OCI-LY7 (cell line): ENCODE data around the gene HYOU1. TPM values are rescaled to one million over a fixed set of nuclear protein-coding genes. Genes with fewer than 3 reads are reported as not detected.

ENCODE experiments used
- BruUV-seq: library from RNA; stranded (reverse); fragments of 400-500 nt; replicated peaks from 2 replicates; lab custom pipeline; 2021; lab: Mats Ljungman, UMichigan
- CTCF ChIA-PET: fragments of 300-600 bp; sonication (Branson Sonifier 250); formaldehyde crosslinking; loops from one replicate; lab custom pipeline; 2022; ENCODE audit warnings: antibody characterized with exemption; ENCODE audit not compliant: unreplicated experiment; lab: Charles Lee
- POLR2A ChIA-PET: fragments of 300-600 bp; sonication (Branson Sonifier 250); formaldehyde crosslinking; loops from one replicate; lab custom pipeline; 2022; ENCODE audit warnings: antibody characterized with exemption; lab: Charles Lee
- DNase-seq: peaks from one replicate; pipeline ENCODE4 v3.0.0-alpha.2; 2015; ENCODE audit warnings: low spot score
- H2AFZ ChIP-seq: fragments of 200-600 bp; sonication (generic), shearing (Covaris generic); 2 replicates; pipeline ENCODE4 v1.6.1; 2014; ENCODE audit warnings: mild to moderate bottlenecking, antibody characterized with exemption, low read length, moderate library complexity
- H3K27ac ChIP-seq: fragments of 200-600 bp; sonication (generic); 2 replicates; pipeline ENCODE4 v1.5.1; 2014; ENCODE audit warnings: mixed run types, low read depth, mild to moderate bottlenecking, moderate library complexity, low read length, inconsistent platforms; ENCODE audit not compliant: poor library complexity, severe bottlenecking
- H3K36me3 ChIP-seq: fragments of 200-600 bp; sonication (generic); 2 replicates; pipeline ENCODE4 v1.6.1; 2014; ENCODE audit warnings: mild to moderate bottlenecking, antibody characterized with exemption, low read length, moderate library complexity, mixed read lengths; ENCODE audit not compliant: insufficient read depth
- H3K4me1 ChIP-seq: fragments of 200-600 bp; sonication (generic); 2 replicates; pipeline ENCODE4 v1.5.1; 2014; ENCODE audit warnings: mild to moderate bottlenecking, low read length; ENCODE audit not compliant: insufficient read depth, poor library complexity, severe bottlenecking
- H3K4me2 ChIP-seq: fragments of 200-600 bp; sonication (generic); 2 replicates; pipeline ENCODE4 v1.6.1; 2014; ENCODE audit warnings: mild to moderate bottlenecking, low read length
- H3K4me3 ChIP-seq: fragments of 200-600 bp; sonication (generic); 2 replicates; pipeline ENCODE4 v1.5.1; 2014; ENCODE audit warnings: mild to moderate bottlenecking, low read depth, low read length; ENCODE audit not compliant: poor library complexity, severe bottlenecking
- H3K79me2 ChIP-seq: fragments of 200-600 bp; sonication (generic); 2 replicates; pipeline ENCODE4 v1.6.1; 2016; ENCODE audit warnings: low read depth, mild to moderate bottlenecking, low read length, moderate library complexity, mixed read lengths; ENCODE audit not compliant: insufficient read depth
- H3K9me2 ChIP-seq: fragments of 200-600 bp; sonication (generic); 2 replicates; pipeline ENCODE4 v1.6.1; 2016; ENCODE audit warnings: mild to moderate bottlenecking, low read length, mixed read lengths; ENCODE audit not compliant: insufficient read depth
- H3K9me3 ChIP-seq: fragments of 200-600 bp; sonication (generic); 2 replicates; pipeline ENCODE4 v1.6.1; 2014; ENCODE audit warnings: mild to moderate bottlenecking, mixed run types, low read length, mixed read lengths
- H4K20me1 ChIP-seq: fragments of 200-600 bp; sonication (generic); 2 replicates; pipeline ENCODE4 v1.6.1; 2014; ENCODE audit warnings: mild to moderate bottlenecking, antibody characterized with exemption, low read length, moderate library complexity, mixed read lengths; ENCODE audit not compliant: insufficient read depth
- EZH2phosphoT487 ChIP-seq: fragments of 200-600 bp; sonication (generic); IDR thresholded peaks from 2 replicates; pipeline ENCODE4 v1.6.1; 2018; ENCODE audit warnings: low read depth, borderline replicate concordance, mild to moderate bottlenecking, mixed run types, antibody characterized with exemption, low read length, moderate library complexity, mixed read lengths
- intact Hi-C: fragments of 100-400 bp; cut with micrococcal nuclease; formaldehyde crosslinking; loops from one replicate; pipeline ENCODE4 v1.10.0; 2022; ENCODE audit not compliant: unreplicated experiment
- total RNA-seq, 2 experiments: library from RNA; depleted of rRNA in 1 of 2; stranded (reverse); fragments of >200 nt in 1 of 2; shearing (Covaris generic) in 1 of 2; gene quantifications; 2 replicates each; pipeline ENCODE4 v1.2.3, GENCODE V29; 2014 to 2022
- TF ChIP-seq, protein P1 (sequence below): fragments of 200-600 bp; sonication (generic); conservative IDR thresholded peaks from 2 replicates; pipeline ENCODE4 v1.5.1; 2014; ENCODE audit warnings: mild to moderate bottlenecking, antibody characterized with exemption, low read length, moderate library complexity, mixed read lengths

Gene HYOU1
- total RNA-seq, 2 experiments from 2014 or later: 86.6 to 117 TPM

DNA sequence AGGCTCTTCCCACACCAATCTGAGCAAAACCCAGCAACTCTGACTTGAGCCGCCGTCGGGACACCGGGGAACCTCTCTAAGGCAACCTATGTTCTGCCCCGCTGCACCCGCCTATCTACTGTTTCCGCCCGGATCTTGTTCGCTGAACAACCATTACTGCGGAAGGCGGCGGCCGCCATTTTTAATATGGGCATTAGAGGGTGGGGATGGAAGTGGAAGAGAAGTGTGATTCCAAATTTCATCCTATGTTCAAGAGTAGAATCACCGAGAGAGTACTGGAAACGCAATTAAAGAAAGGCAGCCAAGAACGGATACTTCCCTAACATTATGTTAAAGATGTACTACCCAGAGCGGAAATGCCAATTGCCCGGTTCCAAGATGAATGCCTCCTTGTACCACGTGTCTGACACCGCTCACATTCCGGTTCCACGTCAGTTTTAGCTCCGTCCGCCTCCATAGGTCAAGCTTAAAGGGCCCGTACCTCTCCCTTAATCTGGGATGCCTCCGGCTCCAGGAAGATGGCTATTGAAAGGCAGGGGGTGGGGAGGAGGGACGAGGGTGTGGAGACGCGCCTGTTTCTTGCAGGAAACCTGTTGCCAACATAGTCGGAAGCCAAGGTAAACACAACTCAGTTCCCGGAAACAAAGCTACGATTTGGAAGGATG, 44.9 kb upstream of the HYOU1 start, which contains the start of gene DPAGT1:
TSS of gene DPAGT1 (minus strand) at position 95 of the 665 bp plus-strand sequence. CDS start 198 bp downstream, outside the sequence.
- peaks cover 21% of the 10 kb centered on the region for H3K36me3 ChIP-seq
- TF ChIP-seq, protein P1, sequence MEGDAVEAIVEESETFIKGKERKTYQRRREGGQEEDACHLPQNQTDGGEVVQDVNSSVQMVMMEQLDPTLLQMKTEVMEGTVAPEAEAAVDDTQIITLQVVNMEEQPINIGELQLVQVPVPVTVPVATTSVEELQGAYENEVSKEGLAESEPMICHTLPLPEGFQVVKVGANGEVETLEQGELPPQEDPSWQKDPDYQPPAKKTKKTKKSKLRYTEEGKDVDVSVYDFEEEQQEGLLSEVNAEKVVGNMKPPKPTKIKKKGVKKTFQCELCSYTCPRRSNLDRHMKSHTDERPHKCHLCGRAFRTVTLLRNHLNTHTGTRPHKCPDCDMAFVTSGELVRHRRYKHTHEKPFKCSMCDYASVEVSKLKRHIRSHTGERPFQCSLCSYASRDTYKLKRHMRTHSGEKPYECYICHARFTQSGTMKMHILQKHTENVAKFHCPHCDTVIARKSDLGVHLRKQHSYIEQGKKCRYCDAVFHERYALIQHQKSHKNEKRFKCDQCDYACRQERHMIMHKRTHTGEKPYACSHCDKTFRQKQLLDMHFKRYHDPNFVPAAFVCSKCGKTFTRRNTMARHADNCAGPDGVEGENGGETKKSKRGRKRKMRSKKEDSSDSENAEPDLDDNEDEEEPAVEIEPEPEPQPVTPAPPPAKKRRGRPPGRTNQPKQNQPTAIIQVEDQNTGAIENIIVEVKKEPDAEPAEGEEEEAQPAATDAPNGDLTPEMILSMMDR: no peak
- TF ChIP-seq EZH2phosphoT487: no peak
- CTCF ChIA-PET: interaction anchor here (0.7 to 0.8 kb wide), 4 partner anchors 105 to 242 kb away, joined by 3 to 7 read pairs (median 6); no protein-coding TSS in a partner anchor
- peak within 1 kb of the TSS; percentile 86 for H3K27ac ChIP-seq
- POLR2A ChIA-PET: interaction anchor here (0.5 to 1.8 kb wide), 10 partner anchors 9 to 220 kb away, joined by 3 to 8 read pairs (median 4); partner anchors contain the start of genes HMBS, HYOU1 and VPS11
- peaks cover 20% of the 10 kb centered on the region for H3K79me2 ChIP-seq
- H3K9me2 ChIP-seq: no peaks in the 10 kb centered on the region
- H2AFZ ChIP-seq: peak within 1 kb of the TSS; percentile 84
- DNase-seq: peak; percentile 93
- H3K9me3 ChIP-seq: no peaks in the 10 kb centered on the region
- BruUV-seq: no TSS peak
- intact Hi-C loops: loop anchor here (2.0 to 5.0 kb wide), 4 partner anchors 45 to 220 kb away; partner anchors contain the start of genes HYOU1, RPS25 and TRAPPC4
- H4K20me1 ChIP-seq: no peaks in the 10 kb centered on the region
- peak within 1 kb of the TSS; percentile 88 for H3K4me3 ChIP-seq
- peaks cover 49% of the 10 kb centered on the region for H3K4me1 ChIP-seq
- peak within 1 kb of the TSS; percentile 100 for H3K4me2 ChIP-seq

DNA sequence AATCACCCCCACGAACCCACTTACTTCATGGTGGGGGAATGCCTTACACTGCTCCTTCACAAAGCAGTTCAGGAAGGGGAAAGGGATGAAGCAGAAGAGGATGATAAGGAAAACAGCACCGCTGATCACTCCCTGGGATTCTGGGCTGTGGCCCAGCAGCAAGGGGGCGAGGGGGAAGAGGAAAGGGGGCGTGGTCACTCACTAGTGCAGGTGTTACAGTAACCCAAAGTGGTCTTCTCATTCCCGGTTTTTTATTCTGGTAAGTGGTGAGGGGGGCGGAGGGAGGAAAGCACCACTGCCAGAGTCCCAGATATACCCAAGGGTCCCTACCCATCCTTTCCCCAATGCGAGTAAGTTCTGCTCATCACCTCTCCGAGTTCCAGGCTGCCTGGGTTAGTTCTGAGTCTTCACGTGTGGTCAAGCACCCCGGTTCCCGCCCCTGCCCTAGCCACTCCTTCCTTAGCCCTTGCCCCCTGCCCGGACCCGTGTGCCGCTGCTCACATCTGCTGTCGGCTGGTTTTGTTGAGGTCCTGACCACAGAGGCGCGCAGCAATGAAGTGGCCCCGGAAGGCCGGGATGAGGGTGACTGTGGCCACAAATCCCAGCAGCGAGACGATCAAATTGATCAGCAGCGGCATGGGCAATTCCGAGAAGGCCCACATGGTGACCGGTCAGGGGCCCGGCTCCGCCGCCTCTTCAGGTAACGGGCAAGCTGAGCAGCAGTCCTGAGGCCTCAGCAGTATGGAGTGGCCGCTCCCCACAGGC, 44.2 kb upstream of the HYOU1 start:
- POLR2A ChIA-PET: interaction anchor here (0.5 to 1.8 kb wide), 7 partner anchors 9 to 220 kb away, joined by 3 to 8 read pairs (median 4); partner anchors contain the start of genes HMBS and VPS11
- Histone ChIP-seq H3K9me2 (no peaks in the 10 kb centered on the region), H3K4me3 (peak overlapping the region; percentile 88), H3K4me2 (peak overlapping the region; percentile 100), H3K9me3 (no peaks in the 10 kb centered on the region), H4K20me1 (no peaks in the 10 kb centered on the region), H3K4me1 (peaks cover 49% of the 10 kb centered on the region), H2AFZ (peak overlapping the region; percentile 84), H3K79me2 (peaks cover 25% of the 10 kb centered on the region), H3K27ac (peak overlapping the region; percentile 86), H3K36me3 (peaks cover 28% of the 10 kb centered on the region)
- intact Hi-C loops: loop anchor here (1.0 to 5.0 kb wide), 2 partner anchors 36 to 221 kb away; no protein-coding TSS in a partner anchor
- TF ChIP-seq, protein P1: no peak
- TF ChIP-seq EZH2phosphoT487: no peak
- peak; percentile 45 for DNase-seq
- CTCF ChIA-PET: interaction anchor here (0.7 kb wide), 2 partner anchors 223 to 242 kb away, joined by 6 to 7 read pairs; no protein-coding TSS in a partner anchor
- TSS peak; percentile 49 for BruUV-seq
